B cell (primary cell): ENCODE results near the gene MED15. TPM values are rescaled to one million over a fixed set of nuclear protein-coding genes. Genes with fewer than 3 reads are reported as not detected.

Source experiments
- ATAC-seq: fragments of 200-7000 bp; cut with Tn5 transposase; one replicate; pipeline ENCODE4 v1.10.0; 2021; ENCODE audit warnings: low read depth, mild to moderate bottlenecking, moderate number of reproducible peaks, moderate library complexity
- CTCF ChIA-PET: fragments of 350-600 bp; sonication (Branson Sonifier 250); formaldehyde crosslinking; loops from one replicate; lab custom pipeline; 2021; ENCODE audit warnings: antibody characterized with exemption, inconsistent platforms; lab: Charles Lee
- POLR2A ChIA-PET: fragments of 350-600 bp; sonication (Branson Sonifier 250); formaldehyde crosslinking; loops from one replicate; lab custom pipeline; 2021; ENCODE audit warnings: antibody characterized with exemption; lab: Charles Lee
- DNase-seq: peaks from one replicate; pipeline ENCODE4 v3.0.0; 2013
- H2AFZ ChIP-seq: 2 replicates; pipeline ENCODE4 v1.6.1; 2012; ENCODE audit warnings: mild to moderate bottlenecking, low read depth, low read length; ENCODE audit not compliant: insufficient read depth, poor library complexity, severe bottlenecking
- H3K27ac ChIP-seq, 2 donors: 1 replicate in 1 of 2; 2 replicates in 1 of 2; pipeline ENCODE4 v1.5.1; 2012 to 2013; ENCODE audit warnings: low read length in 2 of 2, mild to moderate bottlenecking in 2 of 2, moderate library complexity in 1 of 2
- H3K27me3 ChIP-seq, 4 experiments: fragments of 200-600 bp in 1 of 4; sonication (generic) in 1 of 4; replicated peaks in 1 of 4; 1 replicate in 2 of 4; 2 replicates in 2 of 4; pipeline versions ENCODE4 v1.6.1 to v1.7.0; 2013 to 2016; ENCODE audit warnings: low read length in 3 of 4, mild to moderate bottlenecking in 2 of 4, mixed read lengths in 1 of 4, moderate library complexity in 1 of 4; ENCODE audit not compliant: insufficient read depth in 4 of 4, control insufficient read depth in 3 of 4; ENCODE audit errors: control extremely low read depth in 1 of 4
- H3K36me3 ChIP-seq, 2 experiments: replicated peaks in 1 of 2; 1 replicate in 1 of 2; 2 replicates in 1 of 2; pipeline versions ENCODE4 v1.6.1 to v1.7.1; 2013; ENCODE audit warnings: low read length in 1 of 2; ENCODE audit not compliant: insufficient read depth in 2 of 2, control insufficient read depth in 1 of 2; ENCODE audit errors: control extremely low read depth in 1 of 2, extremely low read depth in 1 of 2
- H3K4me1 ChIP-seq, 2 donors: fragments of 200-600 bp in 1 of 2; sonication (generic) in 1 of 2; 1 replicate in 1 of 2; 2 replicates in 1 of 2; pipeline versions ENCODE4 v1.5.1 to v1.6.1; 2013 to 2017; ENCODE audit warnings: low read length in 2 of 2; ENCODE audit not compliant: control insufficient read depth in 2 of 2, insufficient read depth in 2 of 2
- H3K4me2 ChIP-seq: replicated peaks from 2 replicates; pipeline ENCODE3; 2012; ENCODE audit warnings: mild to moderate bottlenecking, low read depth, low read length; ENCODE audit not compliant: poor library complexity, severe bottlenecking
- H3K4me3 ChIP-seq, 5 experiments: fragments of 200-600 bp in 1 of 5; sonication (generic) in 1 of 5; 1 replicate in 3 of 5; 2 replicates in 2 of 5; pipeline versions ENCODE4 v1.5.1 to v1.7.0; 2011 to 2016; ENCODE audit warnings: low read length in 4 of 5, mild to moderate bottlenecking in 4 of 5, low read depth in 2 of 5, control low read depth in 1 of 5, moderate library complexity in 1 of 5; ENCODE audit not compliant: insufficient read depth in 1 of 5; ENCODE audit errors: control extremely low read depth in 1 of 5, extremely low read depth in 1 of 5
- H3K79me2 ChIP-seq: fragments of 200-600 bp; sonication (generic); one replicate; pipeline ENCODE4 v1.6.0; 2016; ENCODE audit warnings: low read length; ENCODE audit not compliant: control insufficient read depth, insufficient read depth
- H3K9ac ChIP-seq: fragments of 200-600 bp; sonication (generic); 2 replicates; pipeline ENCODE4 v1.6.1; 2017; ENCODE audit warnings: mild to moderate bottlenecking, low read length, moderate library complexity
- H3K9me3 ChIP-seq, 3 donors: one replicate each; pipeline versions ENCODE4 v1.6.1 to v1.7.1; 2013; ENCODE audit warnings: low read length in 2 of 3; ENCODE audit not compliant: control insufficient read depth in 2 of 3, insufficient read depth in 1 of 3; ENCODE audit errors: control extremely low read depth in 1 of 3
- H4K20me1 ChIP-seq: 2 replicates; pipeline ENCODE4 v1.6.0; 2012; ENCODE audit warnings: mild to moderate bottlenecking, low read length; ENCODE audit not compliant: insufficient read depth, control insufficient read depth, poor library complexity, severe bottlenecking
- H3K27ac Mint-ChIP-seq: one replicate; pipeline ENCODE4 v1.8.0; 2021; ENCODE audit warnings: mixed read lengths
- H3K27me3 Mint-ChIP-seq: one replicate; pipeline ENCODE4 v1.8.0; 2021; ENCODE audit warnings: mixed read lengths
- H3K4me1 Mint-ChIP-seq: one replicate; pipeline ENCODE4 v1.8.0; 2021; ENCODE audit warnings: mixed read lengths
- H3K4me3 Mint-ChIP-seq: one replicate; pipeline ENCODE4 v1.8.0; 2021; ENCODE audit warnings: mixed read lengths
- H3K9me3 Mint-ChIP-seq: one replicate; pipeline ENCODE4 v1.8.0; 2022; ENCODE audit warnings: mixed read lengths; ENCODE audit not compliant: insufficient read depth
- CTCF ChIP-seq: fragments of 200-600 bp; IDR thresholded peaks from one replicate; pipeline ENCODE4 v1.8.0; 2022; ENCODE audit warnings: antibody characterized with exemption, mild to moderate bottlenecking
- EZH2 ChIP-seq: IDR thresholded peaks from 2 replicates; pipeline ENCODE4 v1.6.1; 2012; ENCODE audit warnings: borderline replicate concordance, low read depth, mild to moderate bottlenecking, moderate library complexity, low read length; ENCODE audit not compliant: insufficient read depth, poor library complexity, severe bottlenecking
- WGBS: methylation state at CpG from one replicate; pipeline ENCODE4 v1.1.5; 2013; ENCODE audit warnings: missing lambda C conversion rate; ENCODE audit not compliant: insufficient coverage; 5-methylcytosine and 5-hydroxymethylcytosine counted together
- intact Hi-C: fragments of 100-400 bp; cut with micrococcal nuclease; formaldehyde crosslinking; loops from one replicate; pipeline ENCODE4 v1.10.0; 2022
- polyA plus RNA-seq: library from polyadenylated mRNA; depleted of rRNA; stranded (reverse); fragments of >200 nt; gene quantifications from 2 replicates; pipeline ENCODE4 v1.2.3, GENCODE V29; 2012
- total RNA-seq, 2 donors: library from RNA; stranded (reverse); fragments of 120-200 nt in 1 of 2; gene quantifications; 1 replicate in 1 of 2; 2 replicates in 1 of 2; pipeline versions ENCODE4 v1.2.3 to v1.2.4, GENCODE V29; 2013 to 2022

Gene MED15
- total and polyA plus RNA-seq, 2 donors (not counting 1 experiment from before 2014, with no cell fraction given), result 109 to 134 TPM

GRCh38 chr22:20545681-20546521 is 38.5 kb downstream of the MED15 start:
- Histone ChIP-seq H3K27ac (no peak overlapping the region), H3K4me1 (peaks cover 15 to 25% of the 10 kb centered on the region in 2 donors), H3K4me2 (no peak overlapping the region), H3K27me3 (no peaks in the 10 kb centered on the region), H2AFZ (no peak overlapping the region), H3K36me3 (peaks cover 4 to 22% of the 10 kb centered on the region in 2 experiments), H3K9me3 (no peaks in the 10 kb centered on the region), H3K79me2 (peaks cover 84% of the 10 kb centered on the region), H4K20me1 (peaks cover 76% of the 10 kb centered on the region), H3K4me3 (no peak overlapping the region), H3K9ac (no peak overlapping the region)
- ATAC-seq, result no peak
- Mint-ChIP-seq H3K4me1 (peaks cover 31% of the 10 kb centered on the region), H3K9me3 (no peaks in the 10 kb centered on the region), H3K4me3 (no peak overlapping the region), H3K27ac (no peak overlapping the region), H3K27me3 (no peaks in the 10 kb centered on the region)
- TF ChIP-seq CTCF (no peak), EZH2 (no peak)
- DNase-seq, result no peak
- WGBS, result 100% methylated on average over 6 of the region's 10 CpGs
- ChIA-PET POLR2A (no interaction called here), CTCF (interaction anchor here (0.7 to 2.0 kb wide), 3 partner anchors 17 to 25 kb away, joined by 3 to 5 read pairs (median 5); no protein-coding TSS in a partner anchor)
- intact Hi-C loops, result no loop called here

DNA sequence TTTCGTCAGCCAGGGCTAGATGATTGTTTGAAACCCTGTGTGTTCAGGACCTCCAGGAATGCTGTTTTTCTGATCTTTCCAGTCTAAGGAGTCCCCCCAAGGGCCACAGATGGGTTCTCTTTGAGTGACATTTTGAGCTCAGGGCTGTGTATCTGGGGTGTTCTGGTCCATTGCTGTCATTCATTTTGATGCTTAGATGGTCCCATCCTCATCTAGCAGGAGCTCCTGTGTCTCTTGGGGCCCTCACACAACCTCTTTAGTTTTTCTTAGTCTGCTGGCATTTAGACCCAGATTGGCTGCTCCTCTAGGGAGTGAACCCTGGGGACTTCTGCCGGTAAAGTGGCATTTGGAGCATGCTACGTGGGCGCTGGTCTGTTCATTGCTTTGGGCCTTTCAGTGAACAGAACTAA is 39.1 kb downstream of the MED15 start:
- H3K27me3 ChIP-seq, result no peaks in the 10 kb centered on the region
- ChIA-PET POLR2A (no interaction called here), CTCF (interaction anchor here (0.7 to 2.0 kb wide), 3 partner anchors 17 to 24 kb away, joined by 3 to 5 read pairs (median 5); no protein-coding TSS in a partner anchor)
- DNase-seq (no peak), ATAC-seq (no peak)
- no peak overlapping the region for H2AFZ ChIP-seq
- no peak for TF ChIP-seq CTCF
- TF ChIP-seq EZH2, result no peak
- no peak overlapping the region for H3K4me3 ChIP-seq
- H3K4me3 Mint-ChIP-seq, result no peak overlapping the region
- peaks cover 17 to 31% of the 10 kb centered on the region in 2 donors for H3K4me1 ChIP-seq
- H4K20me1 ChIP-seq, result peaks cover 83% of the 10 kb centered on the region
- H3K4me2 ChIP-seq, result no peak overlapping the region
- no peak overlapping the region for H3K27ac ChIP-seq
- H3K4me1 Mint-ChIP-seq, result peaks cover 38% of the 10 kb centered on the region
- H3K9ac ChIP-seq, result no peak overlapping the region
- H3K79me2 ChIP-seq, result peaks cover 81% of the 10 kb centered on the region
- H3K9me3 ChIP-seq, result no peaks in the 10 kb centered on the region
- peaks cover 4 to 24% of the 10 kb centered on the region in 2 experiments for H3K36me3 ChIP-seq
- H3K27ac Mint-ChIP-seq, result no peak overlapping the region
- intact Hi-C loops, result no loop called here
- 40% methylated on average over 1 of the region's 4 CpGs for WGBS
- H3K27me3 Mint-ChIP-seq, result no peaks in the 10 kb centered on the region
- H3K9me3 Mint-ChIP-seq, result no peaks in the 10 kb centered on the region
